Airway epithelial cell (primary cell): ENCODE measurements around the gene SULT1C2. TPM values are rescaled to one million over a fixed set of nuclear protein-coding genes. Genes with fewer than 3 reads are reported as not detected.

Experiments
- total RNA-seq: library from RNA; depleted of rRNA; stranded (reverse); fragments of >200 nt; gene quantifications from 2 replicates; pipeline ENCODE4 v1.2.3, GENCODE V29; 2015

The SULT1C2 gene
- not detected in 2 replicates for total RNA-seq

GRCh38 chr2:108288534-108289106 is at the start of gene SULT1C2:
TSS of gene SULT1C2 (plus strand) at chr2:108288895. CDS start at chr2:108293668, 4,773 bp downstream.

GRCh38 chr2:108239786-108240185 is 48.9 kb upstream of the SULT1C2 start, which contains the start of gene SULT1C3:
TSS of gene SULT1C3 (plus strand) at chr2:108239968. CDS start at chr2:108247195, 7,227 bp downstream.

Other genes starting within 250 kb of the SULT1C2 start
- gene SULT1C3, start 48.9 kb upstream of the SULT1C2 start, total RNA-seq: not detected in 2 replicates
- gene SULT1C4, start 89.1 kb downstream of the SULT1C2 start, total RNA-seq: not detected in 2 replicates
- 6.6 TPM in 2 replicates for gene GCC2, start 160.3 kb downstream of the SULT1C2 start, total RNA-seq
- 58.9 and 60.7 TPM in 2 replicates for gene LIMS1, start 245.6 kb downstream of the SULT1C2 start, total RNA-seq